ENCODE data around the gene TNS2.
A peak's percentile ranks its signal among the peaks of the same experiment; 100 is the strongest.

The TNS2 gene

GRCh38 chr12:53046655-53047220 is 3.1 kb upstream of the TNS2 start (continued):
- TF ChIP-seq ZNF830 (tag by site-specific recombination; IDR thresholded peaks at IDR 0.05; ENCODE audit: low read depth) (no peak), ZNF335 (tag by site-specific recombination; conservative IDR thresholded peaks at IDR 0.05) (peak; percentile 96), ZNF146 (tag by site-specific recombination; IDR thresholded peaks at IDR 0.05) (0 out of 2 replicates have a peak, but pooled peaks have one; percentile 2), KLF8 (tag by site-specific recombination; IDR thresholded peaks at IDR 0.05) (peak; percentile 76), GLIS2 (tag by site-specific recombination; IDR thresholded peaks at IDR 0.05) (peak; percentile 91), ZSCAN5A (tag by site-specific recombination; IDR thresholded peaks at IDR 0.05) (peak; percentile 45; the same call in 1 of the 2 replicates), ZBTB48 (tag by site-specific recombination; IDR thresholded peaks at IDR 0.05) (peak; percentile 73), ZNF654 (tag by site-specific recombination; IDR thresholded peaks at IDR 0.05; ENCODE audit: low read depth) (no peak), MZF1 (tag by site-specific recombination; IDR thresholded peaks at IDR 0.05; ENCODE audit: borderline replicate concordance) (no peak; the same call in 1 of the 2 replicates), ZBTB26 (tag by site-specific recombination; optimal IDR thresholded peaks at IDR 0.05) (peak; percentile 73), ZNF747 (tag by site-specific recombination; IDR thresholded peaks at IDR 0.05) (no peak), ZNF76 (tag by site-specific recombination; IDR thresholded peaks at IDR 0.05; ENCODE audit: borderline replicate concordance, low read depth) (peak; percentile 51; the same call in 1 of the 2 replicates), ZFP69B (tag by site-specific recombination; IDR thresholded peaks at IDR 0.05) (peak; percentile 71), RBAK (tag by site-specific recombination; IDR thresholded peaks at IDR 0.05) (no peak), ZNF600 (tag by site-specific recombination; IDR thresholded peaks at IDR 0.05) (peak; percentile 39), ZFHX2 (tag by site-specific recombination; conservative IDR thresholded peaks at IDR 0.05) (peak; percentile 83), ZNF202 (tag by site-specific recombination; IDR thresholded peaks at IDR 0.05; ENCODE audit: borderline replicate concordance) (no peak), ZNF621 (tag by site-specific recombination; IDR thresholded peaks at IDR 0.05) (no peak), ZIC2 (tag by site-specific recombination; IDR thresholded peaks at IDR 0.05) (peak; percentile 87), ZNF560 (tag by site-specific recombination; IDR thresholded peaks at IDR 0.05; ENCODE audit: borderline replicate concordance) (no peak), EGR2 (tag by site-specific recombination; IDR thresholded peaks at IDR 0.05; ENCODE audit: low read depth) (peak; percentile 71), BCL11B (tag by site-specific recombination; IDR thresholded peaks at IDR 0.05; ENCODE audit: low read depth) (peak; percentile 14; the same call in 1 of the 2 replicates), ZNF518A (tag by site-specific recombination; conservative IDR thresholded peaks at IDR 0.05; ENCODE audit: low read depth) (no peak), ZNF449 (tag by site-specific recombination; IDR thresholded peaks at IDR 0.05) (peak; percentile 63; the same call in 1 of the 2 replicates), SP7 (tag by site-specific recombination; IDR thresholded peaks at IDR 0.05) (peak; percentile 67), ZXDB (tag by site-specific recombination; IDR thresholded peaks at IDR 0.05) (peak; percentile 66), KLF17 (tag by site-specific recombination; IDR thresholded peaks at IDR 0.05) (peak; percentile 89; the same call in 1 of the 2 replicates)
